ENCODE measurements around the gene CCNL1. TPM values are rescaled to one million over a fixed set of nuclear protein-coding genes. Genes with fewer than 3 reads are reported as not detected.

CCNL1 gene
- total RNA-seq, 1 donor from 2014 or later: 222 TPM

- TF ChIP-seq CTCF (IDR thresholded peaks at IDR 0.05): no peak
- peaks cover 9% of the 10 kb centered on the region for H3K4me1 Mint-ChIP-seq
- no peak overlapping the region for H3K27ac Mint-ChIP-seq
- ChIA-PET POLR2A (interaction anchor here (1.5 kb wide), 1 partner anchor 10 kb away, joined by 7 read pairs; no protein-coding TSS in a partner anchor), CTCF (interaction anchor here (1.2 to 1.4 kb wide), 2 partner anchors 10 to 39 kb away, joined by 3 to 4 read pairs; no protein-coding TSS in a partner anchor)
- H3K27me3 Mint-ChIP-seq: no peaks in the 10 kb centered on the region
- no peak overlapping the region for H3K4me3 Mint-ChIP-seq
- intact Hi-C loops (cut with micrococcal nuclease): no loop called here
- DNase-seq (no peak), ATAC-seq (ENCODE audit: low read depth) (no peak)
- no peaks in the 10 kb centered on the region for H3K9me3 Mint-ChIP-seq
- H3K36me3 Mint-ChIP-seq (ENCODE audit: low read depth): no peaks in the 10 kb centered on the region
Observed at GRCh38 chr3:157098823-157099185, 61.1 kb downstream of the CCNL1 start.

GRCh38 chr3:157098121-157098822 lies 61.7 kb downstream of the CCNL1 start:
- ChIA-PET POLR2A (interaction anchor here (1.5 kb wide), 1 partner anchor 9 kb away, joined by 7 read pairs; no protein-coding TSS in a partner anchor), CTCF (interaction anchor here (1.2 kb wide), 1 partner anchor 39 kb away, joined by 3 read pairs; no protein-coding TSS in a partner anchor)
- intact Hi-C loops (cut with micrococcal nuclease): no loop called here
- Mint-ChIP-seq H3K27ac (no peak overlapping the region), H3K27me3 (no peaks in the 10 kb centered on the region), H3K9me3 (no peaks in the 10 kb centered on the region), H3K36me3 (ENCODE audit: low read depth) (no peaks in the 10 kb centered on the region), H3K4me1 (peaks cover 4% of the 10 kb centered on the region), H3K4me3 (no peak overlapping the region)
- ATAC-seq (ENCODE audit: low read depth) (no peak), DNase-seq (no peak)
- no peak for TF ChIP-seq CTCF (IDR thresholded peaks at IDR 0.05)
